Astrocyte of the cerebellum (primary cell): ENCODE results near the gene RAD9A.
A peak's percentile ranks its signal among the peaks of the same experiment; 100 is the strongest.

Experiments used
- DNase-seq: peaks from one replicate; pipeline ENCODE4 v3.0.0-alpha.2; 2011; ENCODE audit warnings: low read depth
- H3K4me3 ChIP-seq: 2 replicates; pipeline ENCODE4 v1.5.1; 2011; ENCODE audit warnings: mild to moderate bottlenecking, low read depth, low read length, moderate library complexity
- in situ Hi-C: cut with HindIII; loops from 2 replicates; pipeline ENCODE4 v1.10.0; 2017; ENCODE audit warnings: low sequenced_read_pairs
- TF ChIP-seq, protein P1 (sequence below): IDR thresholded peaks from 2 replicates; pipeline ENCODE4 v1.5.1; 2012; ENCODE audit warnings: low read length, low read depth, moderate library complexity, mild to moderate bottlenecking; ENCODE audit errors: missing control alignments

RAD9A gene

DNA sequence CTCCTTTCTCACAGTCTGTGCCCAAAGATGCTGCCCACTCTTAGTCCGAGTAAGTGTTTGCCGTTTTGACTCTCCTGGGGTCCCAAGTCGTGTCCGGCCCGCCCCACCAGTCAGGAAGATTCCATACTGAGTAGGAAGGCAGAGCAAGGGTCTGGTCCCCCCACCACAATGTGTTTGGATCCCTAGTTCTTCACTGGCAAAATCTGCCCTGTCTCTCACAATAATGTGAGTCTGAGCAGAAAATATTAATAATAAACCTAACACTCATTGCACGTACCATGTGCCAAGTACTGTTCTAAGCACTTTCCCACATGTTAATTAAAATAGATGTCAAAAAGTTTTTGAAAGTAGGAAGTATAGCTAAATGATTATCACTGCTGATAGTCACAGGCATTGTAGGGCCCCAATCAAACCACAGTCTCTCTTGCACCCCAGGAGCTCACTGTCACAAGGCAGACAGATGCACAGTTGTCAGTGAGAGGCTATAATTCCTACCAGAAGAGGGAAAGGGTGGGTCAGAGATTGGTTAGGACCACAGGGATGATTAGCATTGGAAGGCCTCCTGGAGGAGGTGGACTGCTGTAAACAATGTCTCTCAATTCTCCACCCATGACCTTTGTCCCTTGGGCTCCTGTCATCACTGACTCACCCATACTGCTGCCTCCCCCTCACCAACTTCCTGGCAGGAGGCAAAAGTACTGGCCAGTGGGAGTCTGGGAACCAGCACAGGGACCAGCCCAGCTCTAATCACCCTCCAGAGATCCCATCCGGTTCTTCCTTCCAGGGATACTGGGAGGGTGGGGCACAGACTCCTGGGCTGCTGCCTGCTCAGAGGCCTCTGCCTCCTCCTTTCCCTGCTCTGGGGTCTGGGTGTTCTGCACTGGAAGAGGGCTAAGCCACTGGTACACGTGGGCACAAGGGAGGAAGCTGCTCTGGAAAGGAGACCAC lies 37.4 kb upstream of the RAD9A start:
- peak overlapping the region; percentile 78 for H3K4me3 ChIP-seq
- no peak for DNase-seq
- TF ChIP-seq, protein P1, sequence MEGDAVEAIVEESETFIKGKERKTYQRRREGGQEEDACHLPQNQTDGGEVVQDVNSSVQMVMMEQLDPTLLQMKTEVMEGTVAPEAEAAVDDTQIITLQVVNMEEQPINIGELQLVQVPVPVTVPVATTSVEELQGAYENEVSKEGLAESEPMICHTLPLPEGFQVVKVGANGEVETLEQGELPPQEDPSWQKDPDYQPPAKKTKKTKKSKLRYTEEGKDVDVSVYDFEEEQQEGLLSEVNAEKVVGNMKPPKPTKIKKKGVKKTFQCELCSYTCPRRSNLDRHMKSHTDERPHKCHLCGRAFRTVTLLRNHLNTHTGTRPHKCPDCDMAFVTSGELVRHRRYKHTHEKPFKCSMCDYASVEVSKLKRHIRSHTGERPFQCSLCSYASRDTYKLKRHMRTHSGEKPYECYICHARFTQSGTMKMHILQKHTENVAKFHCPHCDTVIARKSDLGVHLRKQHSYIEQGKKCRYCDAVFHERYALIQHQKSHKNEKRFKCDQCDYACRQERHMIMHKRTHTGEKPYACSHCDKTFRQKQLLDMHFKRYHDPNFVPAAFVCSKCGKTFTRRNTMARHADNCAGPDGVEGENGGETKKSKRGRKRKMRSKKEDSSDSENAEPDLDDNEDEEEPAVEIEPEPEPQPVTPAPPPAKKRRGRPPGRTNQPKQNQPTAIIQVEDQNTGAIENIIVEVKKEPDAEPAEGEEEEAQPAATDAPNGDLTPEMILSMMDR, result no peak
- in situ Hi-C loops, result no loop called here

DNA sequence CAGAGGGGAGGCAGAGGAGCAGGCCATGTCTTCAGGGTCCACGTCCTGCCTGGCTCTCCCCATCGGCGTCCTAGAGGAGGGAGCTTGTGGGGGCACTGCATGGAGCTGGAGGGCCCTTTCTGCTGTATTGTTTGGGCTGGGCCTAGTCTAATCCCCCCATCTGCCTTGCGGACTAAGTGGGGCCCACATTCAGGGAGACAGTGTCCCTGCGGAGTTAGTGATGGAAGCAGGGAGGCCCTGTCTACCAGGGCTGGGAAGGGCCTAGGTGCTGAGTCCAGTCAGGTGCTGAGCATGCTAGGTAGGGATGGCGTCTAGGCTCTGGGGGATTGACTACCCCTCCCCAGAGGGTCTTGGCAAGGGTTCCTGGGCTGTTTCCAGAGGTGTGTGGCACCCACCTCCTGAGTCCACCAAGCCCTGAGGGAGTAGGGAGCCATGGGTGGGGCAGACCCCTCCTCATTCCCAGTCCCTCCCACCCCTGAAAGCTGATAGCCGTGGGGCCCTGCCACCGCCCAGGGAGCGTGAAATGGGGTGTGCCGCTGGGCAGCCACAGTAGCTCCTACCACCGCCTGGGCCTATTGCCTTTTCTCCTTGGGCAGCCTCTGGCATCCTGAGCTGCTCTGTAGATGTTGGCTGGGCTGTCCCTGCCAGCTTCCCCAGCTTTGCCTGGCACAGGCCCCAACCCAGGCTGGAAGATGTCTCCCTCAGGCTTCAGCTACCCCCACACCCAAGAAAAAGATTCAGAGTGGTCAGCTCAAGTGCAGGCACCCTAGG lies 36.6 kb upstream of the RAD9A start:
- no peak overlapping the region for H3K4me3 ChIP-seq
- TF ChIP-seq, protein P1, result no peak
- DNase-seq, result no peak
- in situ Hi-C loops, result no loop called here

GRCh38 chr11:67355794-67356386 lies 35.9 kb upstream of the RAD9A start:
- in situ Hi-C loops, result no loop called here
- no peak for DNase-seq
- TF ChIP-seq, protein P1, result no peak
- no peak overlapping the region for H3K4me3 ChIP-seq

- in situ Hi-C loops, result no loop called here
- TF ChIP-seq, protein P1, result no peak
- no peak for DNase-seq
- H3K4me3 ChIP-seq, result no peak overlapping the region
Measured at GRCh38 chr11:67356387-67356863, 35.4 kb upstream of the RAD9A start.

DNA sequence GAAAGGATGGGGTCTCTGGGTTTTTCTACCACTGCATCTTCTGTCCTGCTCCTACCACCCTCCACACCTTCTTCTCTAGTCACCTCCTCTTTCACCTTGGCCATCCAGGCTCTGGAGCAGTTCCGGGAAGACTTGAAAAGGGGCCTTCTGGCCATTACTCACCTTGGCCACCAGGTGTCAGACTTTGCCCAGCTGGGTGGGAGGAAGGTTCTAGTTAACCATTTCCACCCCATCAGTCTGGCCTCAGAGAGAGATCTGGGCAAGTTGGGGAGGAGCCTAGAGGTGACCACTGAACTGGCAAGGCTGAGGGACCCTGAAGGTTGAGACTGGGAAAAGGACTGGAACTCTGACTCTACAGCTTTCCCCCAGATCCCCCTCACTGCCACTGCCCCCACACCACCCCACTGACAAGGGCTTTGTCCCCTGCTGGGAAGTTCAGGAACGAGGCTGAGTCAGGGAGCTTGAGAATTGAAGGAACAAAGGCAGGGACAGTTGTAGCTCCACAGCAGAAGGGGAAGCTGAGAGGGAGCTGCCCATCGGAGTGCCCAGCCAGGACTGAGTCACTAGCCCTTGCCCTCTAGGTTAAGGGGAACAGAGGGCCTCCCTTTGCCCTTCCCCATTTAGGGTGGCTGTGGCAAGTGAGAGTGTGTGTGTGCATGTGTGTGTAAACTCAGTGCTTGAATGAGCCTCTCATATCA lies 34.8 kb upstream of the RAD9A start:
- in situ Hi-C loops, result no loop called here
- H3K4me3 ChIP-seq, result no peak overlapping the region
- DNase-seq, result peak; percentile 73
- TF ChIP-seq, protein P1, result peak; percentile 98
